ENCODE measurements around the gene SVOPL. TPM values are rescaled to one million over a fixed set of nuclear protein-coding genes. Genes with fewer than 3 reads are reported as not detected.

Gene SVOPL
- total and polyA plus RNA-seq, 2 donors (not counting 1 experiment from before 2014, with no cell fraction given), result not detected

DNA sequence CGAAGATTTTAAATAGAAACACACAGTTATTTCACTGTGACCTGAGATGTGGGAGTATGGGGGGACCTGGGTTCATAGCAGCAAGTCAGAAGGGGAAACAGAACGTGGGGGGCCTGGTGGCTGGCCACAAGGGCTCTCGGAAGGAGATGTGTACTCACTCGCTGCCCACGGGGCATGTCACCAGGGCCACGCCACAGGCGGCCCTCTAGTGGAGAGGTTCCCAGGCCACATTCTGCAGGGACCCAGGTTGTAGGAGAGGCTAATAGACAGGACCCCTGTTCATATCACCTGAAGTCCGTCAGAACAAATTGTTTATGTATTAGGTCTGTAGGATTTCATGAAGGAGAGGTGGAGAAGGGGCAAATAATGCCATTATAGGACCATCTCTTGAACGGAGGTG lies 25.1 kb upstream of the SVOPL start:
- 70% methylated on average over 8 of the region's 9 CpGs for WGBS (ENCODE audit: insufficient coverage)

GRCh38 chr7:138720286-138720685 lies 19.1 kb upstream of the SVOPL start:
- Mint-ChIP-seq H3K9me3 (ENCODE audit: insufficient read depth) (no peaks in the 10 kb centered on the region), H3K27ac (no peak overlapping the region), H3K4me3 (no peak overlapping the region), H3K4me1 (peaks cover 8% of the 10 kb centered on the region), H3K27me3 (peaks cover 12% of the 10 kb centered on the region)
- 90% methylated on average over 2 of the region's 4 CpGs for WGBS (ENCODE audit: insufficient coverage)
- H2AFZ ChIP-seq (ENCODE audit: insufficient read depth, low read depth, low read length, poor library complexity, severe bottlenecking), result no peak overlapping the region
- H3K36me3 ChIP-seq (replicated peaks in 1 of 2; ENCODE audit: control extremely low read depth in 1 of 2, control insufficient read depth in 1 of 2, extremely low read depth in 1 of 2, insufficient read depth in 2 of 2, low read length in 1 of 2), result no peaks in the 10 kb centered on the region
- no peak for ATAC-seq (ENCODE audit: low read depth)
- no peak overlapping the region for H3K4me3 ChIP-seq (ENCODE audit: control extremely low read depth in 1 of 5, extremely low read depth in 1 of 5, insufficient read depth in 1 of 5, low read depth in 2 of 5, low read length in 4 of 5)
- H3K79me2 ChIP-seq (ENCODE audit: control insufficient read depth, insufficient read depth, low read length), result no peaks in the 10 kb centered on the region
- intact Hi-C loops (cut with micrococcal nuclease), result no loop called here
- no peak for TF ChIP-seq EZH2 (IDR thresholded peaks at IDR 0.05; ENCODE audit: borderline replicate concordance, insufficient read depth, low read depth, low read length, poor library complexity, severe bottlenecking)
- no peak for TF ChIP-seq CTCF (IDR thresholded peaks at IDR 0.05)
- H3K9me3 ChIP-seq (ENCODE audit: control extremely low read depth in 1 of 3, control insufficient read depth in 2 of 3, insufficient read depth in 1 of 3, low read length in 2 of 3), result no peaks in the 10 kb centered on the region
- no peak overlapping the region for H3K27ac ChIP-seq (ENCODE audit: low read length in 2 of 2)
- peaks cover 0 to 3% of the 10 kb centered on the region in 2 donors for H3K4me1 ChIP-seq (ENCODE audit: control insufficient read depth in 2 of 2, insufficient read depth in 2 of 2, low read length in 2 of 2)
- ChIA-PET POLR2A (no interaction called here), CTCF (no interaction called here)
- no peak for DNase-seq
- H3K27me3 ChIP-seq (replicated peaks in 1 of 4; ENCODE audit: control extremely low read depth in 1 of 4, control insufficient read depth in 3 of 4, insufficient read depth in 4 of 4, low read length in 3 of 4), result no peaks in the 10 kb centered on the region
- no peak overlapping the region for H3K9ac ChIP-seq (ENCODE audit: low read length)
- H4K20me1 ChIP-seq (ENCODE audit: control insufficient read depth, insufficient read depth, low read length, poor library complexity, severe bottlenecking), result no peaks in the 10 kb centered on the region
- no peak overlapping the region for H3K4me2 ChIP-seq (replicated peaks; ENCODE audit: low read depth, low read length, poor library complexity, severe bottlenecking)

More for the DNA sequence above, 25.1 kb upstream of the SVOPL start:
- no peak for TF ChIP-seq CTCF (IDR thresholded peaks at IDR 0.05)
- TF ChIP-seq EZH2 (IDR thresholded peaks at IDR 0.05; ENCODE audit: borderline replicate concordance, insufficient read depth, low read depth, low read length, poor library complexity, severe bottlenecking), result no peak
- Mint-ChIP-seq H3K27me3 (no peaks in the 10 kb centered on the region), H3K4me3 (no peak overlapping the region), H3K4me1 (no peaks in the 10 kb centered on the region), H3K27ac (no peak overlapping the region), H3K9me3 (ENCODE audit: insufficient read depth) (no peaks in the 10 kb centered on the region)
- ChIA-PET POLR2A (no interaction called here), CTCF (no interaction called here)
- no peaks in the 10 kb centered on the region for H4K20me1 ChIP-seq (ENCODE audit: control insufficient read depth, insufficient read depth, low read length, poor library complexity, severe bottlenecking)
- DNase-seq (no peak), ATAC-seq (ENCODE audit: low read depth) (no peak)
- H3K79me2 ChIP-seq (ENCODE audit: control insufficient read depth, insufficient read depth, low read length), result no peaks in the 10 kb centered on the region
- no peak overlapping the region for H3K27ac ChIP-seq (ENCODE audit: low read length in 2 of 2)
- H3K4me2 ChIP-seq (replicated peaks; ENCODE audit: low read depth, low read length, poor library complexity, severe bottlenecking), result no peak overlapping the region
- H3K9ac ChIP-seq (ENCODE audit: low read length), result no peak overlapping the region
- no peaks in the 10 kb centered on the region for H3K36me3 ChIP-seq (replicated peaks in 1 of 2; ENCODE audit: control extremely low read depth in 1 of 2, control insufficient read depth in 1 of 2, extremely low read depth in 1 of 2, insufficient read depth in 2 of 2, low read length in 1 of 2)
- no peak overlapping the region for H3K4me3 ChIP-seq (ENCODE audit: control extremely low read depth in 1 of 5, extremely low read depth in 1 of 5, insufficient read depth in 1 of 5, low read depth in 2 of 5, low read length in 4 of 5)
- H2AFZ ChIP-seq (ENCODE audit: insufficient read depth, low read depth, low read length, poor library complexity, severe bottlenecking), result no peak overlapping the region
- peaks cover 0 to 3% (median 0%) of the 10 kb centered on the region in 3 donors for H3K9me3 ChIP-seq (ENCODE audit: control extremely low read depth in 1 of 3, control insufficient read depth in 2 of 3, insufficient read depth in 1 of 3, low read length in 2 of 3)
- intact Hi-C loops (cut with micrococcal nuclease), result no loop called here
- H3K27me3 ChIP-seq (replicated peaks in 1 of 4; ENCODE audit: control extremely low read depth in 1 of 4, control insufficient read depth in 3 of 4, insufficient read depth in 4 of 4, low read length in 3 of 4), result no peaks in the 10 kb centered on the region
- H3K4me1 ChIP-seq (ENCODE audit: control insufficient read depth in 2 of 2, insufficient read depth in 2 of 2, low read length in 2 of 2), result no peaks in the 10 kb centered on the region
